Mesodermal cell (in vitro differentiated cells): ENCODE results near the gene NKD1.

Experiments
- H3K27ac ChIP-seq: 2 replicates; pipeline ENCODE4 v1.7.0; 2013; ENCODE audit warnings: mild to moderate bottlenecking, low read depth, low read length, moderate library complexity; ENCODE audit not compliant: severe bottlenecking
- H3K36me3 ChIP-seq: 2 replicates; pipeline ENCODE4 v1.7.1; 2013; ENCODE audit warnings: mild to moderate bottlenecking, low read length, moderate library complexity; ENCODE audit not compliant: control insufficient read depth, insufficient read depth
- H3K4me1 ChIP-seq: one replicate; pipeline ENCODE4 v1.7.1; 2013; ENCODE audit warnings: mild to moderate bottlenecking, low read length; ENCODE audit not compliant: insufficient read depth, control insufficient read depth, poor library complexity, severe bottlenecking
- H3K4me3 ChIP-seq: 2 replicates; pipeline ENCODE4 v1.7.0; 2013; ENCODE audit warnings: low read length, control low read depth, mild to moderate bottlenecking; ENCODE audit not compliant: insufficient read depth, poor library complexity, severe bottlenecking; ENCODE audit errors: extremely low read depth
- H3K9me3 ChIP-seq: 2 replicates; pipeline ENCODE4 v1.7.1; 2013; ENCODE audit warnings: mild to moderate bottlenecking, low read length, moderate library complexity; ENCODE audit not compliant: control insufficient read depth
- WGBS, 2 experiments: methylation state at CpG; one replicate each; pipeline ENCODE4 v1.1.5; 2013; ENCODE audit warnings: missing lambda C conversion rate in 2 of 2; ENCODE audit not compliant: insufficient coverage in 2 of 2; 5-methylcytosine and 5-hydroxymethylcytosine counted together

Gene NKD1

GRCh38 chr16:50679266-50679665 lies 131.1 kb downstream of the NKD1 start:
- Histone ChIP-seq H3K4me1 (peaks cover 6% of the 10 kb centered on the region), H3K9me3 (no peaks in the 10 kb centered on the region), H3K4me3 (no peak overlapping the region), H3K27ac (no peak overlapping the region), H3K36me3 (no peaks in the 10 kb centered on the region)
- WGBS, 2 experiments, result 85 to 95% methylated on average over 11 to 14 of the region's 14 CpGs

GRCh38 chr16:50679676-50680555 lies 131.7 kb downstream of the NKD1 start:
- no peak overlapping the region for H3K27ac ChIP-seq
- H3K36me3 ChIP-seq, result no peaks in the 10 kb centered on the region
- H3K9me3 ChIP-seq, result no peaks in the 10 kb centered on the region
- H3K4me1 ChIP-seq, result peaks cover 6% of the 10 kb centered on the region
- 97 to 100% methylated on average over 3 to 5 of the region's 6 CpGs for whole genome bisulfite sequencing, 2 experiments
- H3K4me3 ChIP-seq, result no peak overlapping the region

- H3K9me3 ChIP-seq, result no peaks in the 10 kb centered on the region
- H3K4me1 ChIP-seq, result peaks cover 6% of the 10 kb centered on the region
- no peak overlapping the region for H3K27ac ChIP-seq
- H3K36me3 ChIP-seq, result no peaks in the 10 kb centered on the region
- WGBS, 2 experiments, result 80 to 100% methylated on average over 1 to 2 of the region's 3 CpGs
- no peak overlapping the region for H3K4me3 ChIP-seq
These were observed 132.3 kb downstream of the NKD1 start for GRCh38 chr16:50680556-50680893.

- no peak within 1 kb of the TSS for H3K27ac ChIP-seq
- no peaks in the 10 kb centered on the region for H3K9me3 ChIP-seq
- no peak within 1 kb of the TSS for H3K4me3 ChIP-seq
- H3K36me3 ChIP-seq, result no peaks in the 10 kb centered on the region
- H3K4me1 ChIP-seq, result peaks cover 6% of the 10 kb centered on the region
- WGBS, 2 experiments, result 92 to 96% methylated on average over 12 to 13 of the region's 16 CpGs
These were observed 133.1 kb downstream of the NKD1 start, which contains the start of gene SNX20 for GRCh38 chr16:50681021-50681885. SNX20 (minus strand) TSS chr16:50681312; CDS start chr16:50677526, 3,786 bp downstream.

GRCh38 chr16:50683689-50684374 lies 135.6 kb downstream of the NKD1 start:
- H3K4me1 ChIP-seq, result peaks cover 9% of the 10 kb centered on the region
- H3K4me3 ChIP-seq, result no peak overlapping the region
- H3K36me3 ChIP-seq, result no peaks in the 10 kb centered on the region
- H3K9me3 ChIP-seq, result no peaks in the 10 kb centered on the region
- WGBS, 2 experiments, result 84 to 89% methylated on average over 12 of the region's 14 CpGs
- no peak overlapping the region for H3K27ac ChIP-seq

- no peaks in the 10 kb centered on the region for H3K36me3 ChIP-seq
- no peak overlapping the region for H3K27ac ChIP-seq
- no peaks in the 10 kb centered on the region for H3K9me3 ChIP-seq
- no peak overlapping the region for H3K4me3 ChIP-seq
- WGBS, 2 experiments, result 87 to 92% methylated on average over 11 of the region's 11 CpGs
- H3K4me1 ChIP-seq, result peaks cover 6% of the 10 kb centered on the region
These were observed 136.7 kb downstream of the NKD1 start for GRCh38 chr16:50684823-50685461.

- Histone ChIP-seq H3K4me1 (peaks cover 6% of the 10 kb centered on the region), H3K27ac (no peak overlapping the region), H3K4me3 (no peak overlapping the region), H3K9me3 (no peaks in the 10 kb centered on the region), H3K36me3 (no peaks in the 10 kb centered on the region)
- 95 to 98% methylated on average over 7 to 8 of the region's 8 CpGs for WGBS, 2 experiments
These were observed 137.4 kb downstream of the NKD1 start for GRCh38 chr16:50685462-50686063.

GRCh38 chr16:50688083-50688482 lies 139.9 kb downstream of the NKD1 start:
- Histone ChIP-seq H3K4me1 (peaks cover 6% of the 10 kb centered on the region), H3K36me3 (no peaks in the 10 kb centered on the region), H3K4me3 (no peak overlapping the region), H3K27ac (no peak overlapping the region), H3K9me3 (no peaks in the 10 kb centered on the region)
- 58 to 67% methylated on average over 11 of the region's 12 CpGs for WGBS, 2 experiments

- WGBS, 2 experiments, result 100% methylated on average over 1 of the region's 3 CpGs; no CpG with 5 or more reads in 1 of the 2 experiments
- H3K4me3 ChIP-seq, result no peak overlapping the region
- H3K4me1 ChIP-seq, result peaks cover 6% of the 10 kb centered on the region
- H3K36me3 ChIP-seq, result no peaks in the 10 kb centered on the region
- H3K27ac ChIP-seq, result no peak overlapping the region
- no peaks in the 10 kb centered on the region for H3K9me3 ChIP-seq
These were observed 140.7 kb downstream of the NKD1 start for GRCh38 chr16:50688867-50689266.

- Histone ChIP-seq H3K36me3 (no peaks in the 10 kb centered on the region), H3K4me1 (peaks cover 6% of the 10 kb centered on the region), H3K9me3 (no peaks in the 10 kb centered on the region), H3K27ac (no peak overlapping the region), H3K4me3 (no peak overlapping the region)
- no CpG with 5 or more reads among the region's 2 CpGs for WGBS, 2 experiments
These were observed 142.0 kb downstream of the NKD1 start for GRCh38 chr16:50690177-50690576.
